Bone marrow (tissue), 2 donors: Measurements from ENCODE around the gene FAM168A.

Source experiments
- DNase-seq, 2 donors: peaks; one replicate each; lab custom pipeline; 2025; lab: John Stamatoyannopoulos, UW

FAM168A gene

GRCh38 chr11:73367482-73368024 is 230.4 kb downstream of the FAM168A start:
- no peak for DNase-seq

- no peak for DNase-seq
Observed at GRCh38 chr11:73366953-73367352, 231.0 kb downstream of the FAM168A start.

- no peak for DNase-seq
Observed at GRCh38 chr11:73366265-73366610, 231.7 kb downstream of the FAM168A start.

- no peak for DNase-seq
Observed at GRCh38 chr11:73365352-73366264, 232.3 kb downstream of the FAM168A start.

GRCh38 chr11:73363147-73363546 is 234.8 kb downstream of the FAM168A start:
- DNase-seq = no peak

- no peak for DNase-seq
Observed at GRCh38 chr11:73361953-73362776, 235.7 kb downstream of the FAM168A start.

- no peak for DNase-seq
Observed at GRCh38 chr11:73360743-73361369, 237.1 kb downstream of the FAM168A start.

- no peak for DNase-seq
Observed at GRCh38 chr11:73359930-73360742, 237.8 kb downstream of the FAM168A start.

GRCh38 chr11:73359341-73359740 is 238.6 kb downstream of the FAM168A start:
- no peak for DNase-seq

- no peak for DNase-seq
Observed at GRCh38 chr11:73358071-73358470, 239.8 kb downstream of the FAM168A start.

- DNase-seq = no peak
Observed at GRCh38 chr11:73356979-73357860, 240.7 kb downstream of the FAM168A start.

- DNase-seq = no peak
Observed at GRCh38 chr11:73355109-73355508, 242.8 kb downstream of the FAM168A start.

- DNase-seq = no peak
Observed at GRCh38 chr11:73353422-73353821, 244.5 kb downstream of the FAM168A start.

- peak; percentile 5 to 77 for DNase-seq
Observed at GRCh38 chr11:73350908-73351636, 246.8 kb downstream of the FAM168A start.
